CD14-positive monocyte (primary cell): Measurements from ENCODE around the gene ARIH2. TPM values are rescaled to one million over a fixed set of nuclear protein-coding genes. Genes with fewer than 3 reads are reported as not detected.
A peak's percentile ranks its signal among the peaks of the same experiment; 100 is the strongest.

Experiments used
- DNase-seq, 3 donors: peaks; one replicate each; pipeline ENCODE4 v3.0.0-alpha.2; 2011 to 2022
- H2AFZ ChIP-seq: 2 replicates; pipeline ENCODE4 v1.6.0; 2012; ENCODE audit warnings: mild to moderate bottlenecking, low read depth, low read length, inconsistent platforms; ENCODE audit not compliant: insufficient read depth, poor library complexity, severe bottlenecking
- H3K27ac ChIP-seq, 2 donors: 1 replicate in 1 of 2; 2 replicates in 1 of 2; pipeline ENCODE4 v1.5.1; 2012 to 2013; ENCODE audit warnings: low read length in 2 of 2, control low read depth in 1 of 2, inconsistent platforms in 1 of 2, low read depth in 1 of 2, mild to moderate bottlenecking in 1 of 2
- H3K27me3 ChIP-seq, 2 donors: one replicate each; pipeline versions ENCODE4 v1.6.0 to v1.6.1; 2011 to 2013; ENCODE audit warnings: low read length in 2 of 2; ENCODE audit not compliant: control insufficient read depth in 2 of 2, insufficient read depth in 2 of 2
- H3K36me3 ChIP-seq, 2 donors: replicated peaks in 1 of 2; 1 replicate in 1 of 2; 2 replicates in 1 of 2; pipeline versions ENCODE4 v1.5.1 to v1.6.1; 2012 to 2013; ENCODE audit warnings: low read length in 2 of 2, control low read depth in 1 of 2, inconsistent platforms in 1 of 2, mild to moderate bottlenecking in 1 of 2; ENCODE audit not compliant: insufficient read depth in 2 of 2, control insufficient read depth in 1 of 2
- H3K4me1 ChIP-seq, 2 donors: 1 replicate in 1 of 2; 2 replicates in 1 of 2; pipeline versions ENCODE4 v1.5.1 to v1.6.1; 2012 to 2013; ENCODE audit warnings: low read length in 2 of 2, control low read depth in 1 of 2, inconsistent platforms in 1 of 2, mild to moderate bottlenecking in 1 of 2, moderate library complexity in 1 of 2; ENCODE audit not compliant: insufficient read depth in 2 of 2, control insufficient read depth in 1 of 2
- H3K4me2 ChIP-seq: replicated peaks from 2 replicates; pipeline ENCODE3; 2012; ENCODE audit warnings: low read length, moderate library complexity, mild to moderate bottlenecking; ENCODE audit not compliant: poor library complexity, severe bottlenecking; ENCODE audit errors: extremely low read depth
- H3K4me3 ChIP-seq, 3 experiments: fragments of 200-600 bp in 1 of 3; sonication (generic) in 1 of 3; replicated peaks in 1 of 3; 1 replicate in 2 of 3; 2 replicates in 1 of 3; pipeline ENCODE4 v1.5.1; 2011 to 2013; ENCODE audit warnings: low read length in 3 of 3, mild to moderate bottlenecking in 3 of 3, control low read depth in 2 of 3, low read depth in 2 of 3, inconsistent platforms in 1 of 3, moderate library complexity in 1 of 3
- H3K79me2 ChIP-seq: 2 replicates; pipeline ENCODE4 v1.6.0; 2012; ENCODE audit warnings: mild to moderate bottlenecking, control low read depth, inconsistent platforms, low read length, moderate library complexity; ENCODE audit not compliant: insufficient read depth
- H3K9ac ChIP-seq: 2 replicates; pipeline ENCODE4 v1.6.0; 2017; ENCODE audit warnings: low read length, mild to moderate bottlenecking; ENCODE audit not compliant: insufficient read depth, poor library complexity, severe bottlenecking
- H3K9me3 ChIP-seq, 2 donors: replicated peaks in 1 of 2; 1 replicate in 1 of 2; 2 replicates in 1 of 2; pipeline versions ENCODE4 v1.5.1 to v1.6.1; 2012 to 2013; ENCODE audit warnings: low read length in 2 of 2, control low read depth in 1 of 2; ENCODE audit not compliant: control insufficient read depth in 1 of 2, insufficient read depth in 1 of 2
- H4K20me1 ChIP-seq: 2 replicates; pipeline ENCODE4 v1.6.0; 2012; ENCODE audit warnings: mild to moderate bottlenecking, low read length, control low read depth, moderate library complexity; ENCODE audit not compliant: insufficient read depth
- H3K27ac Mint-ChIP-seq, 7 donors: one replicate each; pipeline ENCODE4 v1.8.0; 2020; ENCODE audit warnings: mild to moderate bottlenecking in 7 of 7, mixed read lengths in 7 of 7, moderate library complexity in 6 of 7, inconsistent platforms in 2 of 7
- H3K27me3 Mint-ChIP-seq, 3 donors: one replicate each; pipeline ENCODE4 v1.8.0; 2021 to 2022; ENCODE audit warnings: low read depth in 3 of 3, mild to moderate bottlenecking in 3 of 3, mixed read lengths in 3 of 3, moderate library complexity in 3 of 3, inconsistent platforms in 1 of 3
- H3K36me3 Mint-ChIP-seq, 2 donors: one replicate each; pipeline ENCODE4 v1.8.0; 2020; ENCODE audit warnings: mixed read lengths in 2 of 2, inconsistent platforms in 1 of 2, mild to moderate bottlenecking in 1 of 2
- H3K4me1 Mint-ChIP-seq: one replicate; pipeline ENCODE4 v1.8.0; 2020; ENCODE audit warnings: mild to moderate bottlenecking, mixed read lengths
- H3K4me3 Mint-ChIP-seq, 2 donors: one replicate each; pipeline ENCODE4 v1.8.0; 2020; ENCODE audit warnings: mild to moderate bottlenecking in 2 of 2, mixed read lengths in 2 of 2, moderate library complexity in 1 of 2
- H3K9me3 Mint-ChIP-seq, 7 donors: one replicate each; pipeline ENCODE4 v1.8.0; 2020 to 2022; ENCODE audit warnings: mixed read lengths in 7 of 7, mild to moderate bottlenecking in 6 of 7, moderate library complexity in 6 of 7, inconsistent platforms in 2 of 7
- CTCF ChIP-seq: fragments of 200-600 bp; IDR thresholded peaks from one replicate; pipeline ENCODE4 v1.8.0; 2022; ENCODE audit warnings: antibody characterized with exemption, mild to moderate bottlenecking
- WGBS: methylation state at CpG from one replicate; pipeline ENCODE4 v1.1.5; 2013; ENCODE audit warnings: missing lambda C conversion rate; ENCODE audit not compliant: insufficient coverage; 5-methylcytosine and 5-hydroxymethylcytosine counted together
- intact Hi-C, 2 donors: fragments of 100-400 bp; cut with micrococcal nuclease; formaldehyde crosslinking; loops; one replicate each; pipeline versions ENCODE4 v1.15.0 to v1.15.1; 2023
- polyA plus RNA-seq, 3 donors: library from polyadenylated mRNA; depleted of rRNA in 1 of 3; unstranded in 2 of 3; stranded (reverse) in 1 of 3; fragments of 300-500 nt in 2 of 3; fragments of >200 nt in 1 of 3; fragmentation: Illumina TruSeq in 2 of 3; gene quantifications; 1 replicate in 2 of 3; 2 replicates in 1 of 3; pipeline ENCODE4 v1.2.3, GENCODE V29; 2012 to 2021

ARIH2 gene
- polyA plus RNA-seq, 3 donors = 68.2 to 94.8 (median 72.2) TPM

- peaks cover 39 to 47% of the 10 kb centered on the region in 2 donors for H3K4me1 ChIP-seq
- Mint-ChIP-seq H3K4me3 (peak within 1 kb of the TSS; percentile 79 to 87), H3K36me3 (peaks cover 23 to 34% of the 10 kb centered on the region in 2 donors), H3K27me3 (peaks cover 0 to 2% (median 0%) of the 10 kb centered on the region in 3 donors), H3K27ac (peak within 1 kb of the TSS; percentile 84 to 99 (median 92)), H3K9me3 (no peaks in the 10 kb centered on the region), H3K4me1 (peaks cover 30% of the 10 kb centered on the region)
- H4K20me1 ChIP-seq = peaks cover 27% of the 10 kb centered on the region
- peaks cover 26 to 39% of the 10 kb centered on the region in 2 donors for H3K36me3 ChIP-seq
- WGBS = under 1% methylated on average over 85 of the region's 85 CpGs
- intact Hi-C loops = no loop called here
- H2AFZ ChIP-seq = peak within 1 kb of the TSS; percentile 89
- no peak for TF ChIP-seq CTCF
- peak within 1 kb of the TSS; percentile 85 to 98 for H3K27ac ChIP-seq
- H3K27me3 ChIP-seq = no peaks in the 10 kb centered on the region
- H3K9ac ChIP-seq = peak within 1 kb of the TSS; percentile 81
- no peaks in the 10 kb centered on the region for H3K9me3 ChIP-seq
- H3K4me2 ChIP-seq = peak within 1 kb of the TSS; percentile 94
- DNase-seq = peak; percentile 39 to 63 (median 54)
- H3K4me3 ChIP-seq = peak within 1 kb of the TSS; percentile 79 to 90 (median 84)
- peaks cover 48% of the 10 kb centered on the region for H3K79me2 ChIP-seq
These were observed 99.5 kb downstream of the ARIH2 start, which contains the start of gene DALRD3 for GRCh38 chr3:49017971-49018706. Gene DALRD3, minus strand, starts transcription at chr3:49018580. Its CDS starts 16 bp downstream, at chr3:49018564.

- H3K36me3 ChIP-seq = peaks cover 24 to 39% of the 10 kb centered on the region in 2 donors
- no peaks in the 10 kb centered on the region for H3K9me3 ChIP-seq
- Mint-ChIP-seq H3K9me3 (no peaks in the 10 kb centered on the region), H3K27me3 (peaks cover 0 to 2% (median 0%) of the 10 kb centered on the region in 3 donors), H3K36me3 (peaks cover 26 to 34% of the 10 kb centered on the region in 2 donors), H3K4me3 (peak overlapping the region; percentile 79 to 87), H3K4me1 (peaks cover 32% of the 10 kb centered on the region), H3K27ac (peak overlapping the region; percentile 84 to 99 (median 92))
- peak overlapping the region; percentile 89 for H2AFZ ChIP-seq
- H3K9ac ChIP-seq = peak overlapping the region; percentile 81
- WGBS = under 1% methylated on average over 15 of the region's 18 CpGs
- peak overlapping the region; percentile 94 for H3K4me2 ChIP-seq
- TF ChIP-seq CTCF = no peak
- peaks cover 41 to 50% of the 10 kb centered on the region in 2 donors for H3K4me1 ChIP-seq
- no peaks in the 10 kb centered on the region for H3K27me3 ChIP-seq
- H4K20me1 ChIP-seq = peaks cover 22% of the 10 kb centered on the region
- peak overlapping the region; percentile 79 to 90 (median 84) for H3K4me3 ChIP-seq
- intact Hi-C loops = no loop called here
- H3K79me2 ChIP-seq = peaks cover 49% of the 10 kb centered on the region
- H3K27ac ChIP-seq = peak overlapping the region; percentile 47 to 85
- DNase-seq = no peak
These were observed 100.0 kb downstream of the ARIH2 start for GRCh38 chr3:49018707-49019006.
